HG03060 (cell line): ENCODE results near the gene FOSL2.

Source experiments
- ATAC-seq: cut with Tn5 transposase; IDR thresholded peaks from one replicate; pipeline ENCODE4 v1.9.1; 2021; ENCODE audit warnings: low read depth, moderate number of reproducible peaks; ENCODE audit not compliant: unreplicated experiment

FOSL2 gene

DNA sequence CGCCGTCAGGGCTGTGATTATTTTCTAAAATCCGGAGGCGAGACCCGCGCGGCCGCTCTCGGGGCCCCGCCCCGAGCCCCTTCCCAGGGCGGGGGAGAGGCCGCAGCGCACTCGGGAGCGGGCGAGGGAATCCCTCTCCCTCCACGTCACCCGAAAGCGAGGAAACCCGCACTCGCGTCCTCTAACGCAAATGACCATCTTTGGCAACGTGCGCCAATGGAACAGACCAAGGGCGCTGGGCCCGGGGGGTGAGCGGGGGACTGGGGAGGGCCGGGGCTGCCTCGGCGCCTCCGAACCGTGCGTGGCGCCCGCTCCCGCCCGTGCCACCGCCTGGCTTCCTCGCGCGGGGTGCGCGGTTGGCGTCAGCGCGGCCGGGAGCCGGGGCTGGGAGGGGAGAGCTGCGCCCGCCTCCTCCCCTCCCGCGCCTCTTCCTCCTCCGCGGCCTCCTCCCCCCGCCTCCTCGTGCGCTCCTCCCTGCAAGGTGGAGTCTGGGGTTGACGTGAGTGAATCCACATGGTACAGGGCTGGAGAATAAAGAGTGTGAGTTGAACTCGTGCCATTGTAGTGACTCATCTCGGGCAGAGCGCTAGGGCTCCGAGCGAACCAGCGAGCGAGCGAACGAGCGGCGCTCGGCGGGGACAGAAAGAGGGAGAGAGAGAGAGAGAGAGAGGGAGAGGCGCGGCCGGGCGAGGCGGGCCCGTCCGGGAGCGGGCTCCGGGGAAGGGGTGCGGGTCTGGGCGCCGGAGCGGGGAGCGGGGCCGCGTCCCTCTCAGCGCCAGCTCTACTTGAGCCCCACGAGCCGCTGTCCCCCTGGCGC lies at the start of gene FOSL2:
FOSL2 (plus strand) TSS at position 562 of the 817 bp plus-strand sequence. CDS start 863 bp downstream, outside the sequence.
- ATAC-seq, result peak; percentile 83

DNA sequence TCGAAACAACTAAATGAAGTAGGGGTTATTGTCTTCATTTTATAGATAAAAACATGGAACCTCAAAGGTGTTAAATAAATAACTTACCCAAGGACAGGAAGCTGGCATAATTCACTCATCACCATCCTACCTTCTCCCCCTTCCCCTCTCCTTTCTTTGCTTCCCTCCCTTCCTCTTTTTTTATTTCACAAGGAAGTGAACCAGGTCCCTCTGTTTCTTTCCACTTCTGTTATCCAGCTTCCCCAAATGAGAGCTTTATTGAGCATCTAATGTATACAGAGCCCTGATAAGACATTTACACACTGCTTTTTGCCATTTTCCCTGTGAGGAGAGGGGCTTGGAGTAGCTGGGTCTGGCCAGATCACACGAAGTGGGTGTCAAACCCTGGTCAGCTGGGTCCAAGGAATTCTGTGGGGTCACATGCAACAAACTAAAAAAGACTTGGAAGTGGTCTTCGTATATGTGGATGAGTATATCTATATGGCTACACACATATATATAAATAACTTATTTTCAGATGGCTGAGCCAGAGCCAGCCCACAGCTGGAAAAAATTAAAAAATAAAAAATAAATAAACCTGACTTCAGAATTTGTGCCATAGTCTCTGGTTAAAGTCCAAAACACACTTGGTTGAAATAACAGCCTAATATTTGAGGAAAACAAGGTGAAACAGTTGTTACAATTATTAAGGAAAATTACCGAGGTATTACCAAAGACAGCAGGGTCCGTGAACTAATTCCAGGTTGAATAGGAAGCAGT lies 49.3 kb upstream of the FOSL2 start:
- ATAC-seq, result no peak

DNA sequence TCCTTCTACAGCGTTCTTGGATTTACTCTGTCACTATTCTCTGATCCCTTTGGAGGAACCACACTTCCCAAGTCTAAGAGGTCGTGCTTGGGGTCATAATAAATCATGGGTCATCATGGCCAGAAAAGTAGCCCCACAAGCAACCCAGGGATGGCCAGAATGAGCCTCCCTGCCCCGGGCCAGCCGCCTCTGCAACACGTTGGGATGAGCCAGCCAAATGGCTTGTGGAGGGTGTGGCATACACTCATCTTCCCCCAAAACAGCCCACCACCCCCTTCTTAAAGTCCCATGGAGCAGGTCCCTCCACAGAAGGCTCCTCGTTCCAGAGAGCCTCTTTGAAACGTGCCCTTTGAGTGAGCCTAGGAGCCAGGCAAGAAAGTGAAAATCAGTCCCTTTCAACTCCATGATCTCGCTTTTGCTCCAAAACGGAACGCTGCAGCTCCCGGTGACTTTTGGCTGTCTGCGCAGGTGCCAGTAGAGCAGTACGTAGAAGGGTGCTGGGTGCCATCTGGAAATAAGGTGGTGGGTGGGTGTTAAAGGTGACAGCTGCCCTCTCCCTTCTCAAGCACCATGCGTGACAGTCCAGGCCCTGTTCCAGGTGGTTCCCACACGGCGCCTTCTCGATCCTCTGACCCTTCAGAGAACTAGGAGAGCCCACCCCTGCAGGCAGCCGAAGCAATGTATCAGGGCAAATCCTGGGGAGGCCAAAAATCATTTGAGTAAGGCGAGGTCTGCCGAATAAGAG lies 48.5 kb upstream of the FOSL2 start:
- no peak for ATAC-seq

DNA sequence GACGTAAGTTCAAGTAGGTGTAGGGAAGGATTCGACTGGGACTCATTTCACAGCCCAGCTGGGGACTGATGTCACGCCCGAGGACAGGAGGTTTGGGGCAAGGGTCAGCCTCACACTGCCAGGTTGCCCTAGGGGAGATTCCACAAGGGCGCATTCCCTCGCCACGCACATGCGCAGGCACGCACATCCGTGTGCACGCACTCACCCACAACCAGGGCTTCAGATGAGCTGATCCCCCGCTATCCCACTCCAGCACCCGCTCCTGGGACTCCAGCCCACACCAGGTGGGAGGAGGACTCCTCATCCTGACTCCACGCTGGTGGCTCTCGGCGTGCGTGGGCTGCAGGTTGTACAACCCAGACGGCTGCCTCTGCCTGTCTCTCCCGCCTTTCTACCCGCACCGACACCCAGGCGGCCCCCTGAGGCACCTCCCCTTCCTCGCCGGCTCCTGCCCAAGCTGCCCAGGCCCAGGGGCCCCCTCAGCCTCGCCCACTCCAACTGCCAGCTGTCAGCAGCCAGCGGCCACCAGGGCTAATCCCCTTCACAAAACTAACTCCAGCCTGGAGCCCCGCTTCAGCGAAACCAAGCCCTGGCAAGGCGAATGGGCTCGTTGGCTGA lies 47.8 kb upstream of the FOSL2 start:
- ATAC-seq, result no peak

DNA sequence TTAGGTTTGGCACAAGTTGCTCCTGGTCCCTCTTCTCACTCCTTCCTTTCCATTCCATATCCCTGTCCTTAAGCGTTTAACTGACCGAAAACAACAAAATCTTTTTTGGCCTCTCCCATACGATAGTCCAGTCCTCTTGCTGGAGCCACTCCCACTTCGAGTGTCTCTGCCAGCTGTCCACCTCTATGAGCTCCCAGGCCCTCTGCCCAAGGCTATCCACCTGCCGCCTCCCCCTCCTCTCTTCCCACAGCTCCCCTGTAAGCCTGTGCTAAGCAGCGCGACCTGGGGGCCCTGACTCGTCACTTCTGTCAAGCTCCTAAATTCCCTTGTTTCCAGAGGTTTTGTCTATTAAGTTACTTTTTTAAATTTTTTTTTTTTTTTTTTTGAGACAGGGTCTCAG lies 47.0 kb upstream of the FOSL2 start:
- no peak for ATAC-seq

DNA sequence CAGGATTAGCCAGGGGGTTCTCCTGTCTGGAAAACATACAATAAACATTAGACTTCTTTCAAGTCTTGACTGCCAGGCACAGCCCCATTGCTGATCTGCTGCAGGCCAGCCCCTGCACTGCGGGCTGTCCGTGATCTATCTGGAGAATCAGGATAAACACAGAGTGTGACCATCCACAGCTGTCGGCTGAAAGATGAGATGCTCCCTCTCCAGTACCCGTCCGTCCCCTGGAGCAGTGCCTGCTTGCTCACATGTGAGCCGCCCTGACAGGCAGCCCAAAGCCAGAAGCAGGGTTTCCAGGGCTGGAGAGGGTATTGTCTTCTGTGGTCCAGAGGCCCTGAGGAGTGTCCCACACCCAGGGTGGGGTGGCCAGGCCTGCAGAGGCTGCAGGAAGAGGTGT lies 46.1 kb upstream of the FOSL2 start:
- no peak for ATAC-seq

DNA sequence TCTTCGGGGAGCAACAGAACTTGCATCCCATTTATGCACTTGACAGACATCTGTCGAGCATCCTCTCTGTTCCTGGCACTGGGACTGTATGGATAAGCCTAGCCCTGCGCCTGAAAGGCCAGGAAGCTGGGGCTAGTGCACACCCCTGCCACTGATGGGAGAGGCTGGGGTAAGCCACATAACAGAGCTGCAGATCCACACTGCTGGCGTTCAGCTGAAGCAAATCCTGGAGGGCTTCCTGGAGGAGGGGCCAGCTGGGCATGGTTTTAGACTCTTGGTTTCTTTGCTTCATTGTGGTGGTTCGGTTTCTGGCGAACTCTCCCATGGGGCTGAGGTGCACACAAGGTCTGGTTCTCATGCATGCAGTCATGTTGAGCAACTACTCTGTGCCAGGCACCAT lies 45.5 kb upstream of the FOSL2 start:
- ATAC-seq, result no peak

DNA sequence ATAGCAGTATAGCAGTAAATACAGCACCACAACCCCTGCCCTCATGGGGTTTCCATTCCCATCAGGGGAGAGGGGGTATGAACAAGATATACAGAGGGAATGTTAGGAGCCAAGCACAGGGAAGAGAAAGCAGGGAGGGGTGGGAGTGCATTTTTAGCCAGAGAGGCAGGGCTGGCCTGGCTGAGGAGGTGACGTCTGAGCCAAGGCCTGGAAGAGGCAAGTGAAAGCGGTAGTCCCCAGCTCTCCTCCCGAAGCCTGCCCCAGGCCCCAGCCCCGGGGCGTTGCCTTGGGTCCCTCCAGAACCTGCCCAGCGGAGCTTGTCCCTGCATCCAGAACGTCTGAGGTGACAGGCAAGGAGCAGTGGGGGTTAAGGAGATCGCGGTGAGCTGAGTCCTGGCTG lies 45.1 kb upstream of the FOSL2 start:
- ATAC-seq, result no peak

DNA sequence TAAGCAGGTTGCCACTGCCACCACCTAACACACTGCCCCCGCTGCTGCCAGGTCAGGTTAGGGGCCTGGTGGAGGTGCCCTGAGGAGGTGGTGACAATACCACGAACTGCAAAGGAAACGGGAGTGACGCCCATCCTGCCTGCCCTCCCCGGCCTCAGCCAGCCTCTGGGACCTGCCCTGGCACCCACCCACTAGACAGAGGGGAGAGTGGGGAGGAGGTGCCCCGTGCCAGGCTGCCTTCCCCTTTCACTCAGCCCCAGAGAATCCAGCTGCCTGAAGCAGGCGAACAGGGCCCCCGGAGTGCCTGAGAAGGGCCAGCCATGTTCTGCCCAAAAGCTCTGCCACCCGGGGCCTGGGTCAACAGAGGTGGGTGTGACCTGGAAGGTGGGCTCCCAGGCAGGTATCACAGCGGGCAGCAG lies 44.5 kb upstream of the FOSL2 start:
- ATAC-seq, result no peak

DNA sequence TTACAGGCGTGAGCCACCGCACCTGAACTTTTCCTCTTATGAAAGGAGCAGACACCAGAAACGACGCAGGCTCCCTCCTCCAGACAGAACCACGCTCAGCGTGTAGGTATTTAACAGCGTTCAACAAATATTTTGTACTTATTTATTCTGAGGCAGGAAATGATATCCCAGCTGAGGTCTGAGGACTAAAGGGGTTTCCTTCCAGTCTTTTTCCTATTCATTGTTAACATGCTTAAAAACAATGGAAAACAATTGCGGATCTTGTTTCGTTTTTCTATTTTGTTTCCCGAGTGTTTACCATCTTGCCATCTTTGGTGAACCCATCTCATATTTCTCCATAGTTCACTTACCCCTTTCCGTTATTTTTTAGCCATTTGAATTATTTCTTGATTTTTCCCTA lies 43.7 kb upstream of the FOSL2 start:
- no peak for ATAC-seq

DNA sequence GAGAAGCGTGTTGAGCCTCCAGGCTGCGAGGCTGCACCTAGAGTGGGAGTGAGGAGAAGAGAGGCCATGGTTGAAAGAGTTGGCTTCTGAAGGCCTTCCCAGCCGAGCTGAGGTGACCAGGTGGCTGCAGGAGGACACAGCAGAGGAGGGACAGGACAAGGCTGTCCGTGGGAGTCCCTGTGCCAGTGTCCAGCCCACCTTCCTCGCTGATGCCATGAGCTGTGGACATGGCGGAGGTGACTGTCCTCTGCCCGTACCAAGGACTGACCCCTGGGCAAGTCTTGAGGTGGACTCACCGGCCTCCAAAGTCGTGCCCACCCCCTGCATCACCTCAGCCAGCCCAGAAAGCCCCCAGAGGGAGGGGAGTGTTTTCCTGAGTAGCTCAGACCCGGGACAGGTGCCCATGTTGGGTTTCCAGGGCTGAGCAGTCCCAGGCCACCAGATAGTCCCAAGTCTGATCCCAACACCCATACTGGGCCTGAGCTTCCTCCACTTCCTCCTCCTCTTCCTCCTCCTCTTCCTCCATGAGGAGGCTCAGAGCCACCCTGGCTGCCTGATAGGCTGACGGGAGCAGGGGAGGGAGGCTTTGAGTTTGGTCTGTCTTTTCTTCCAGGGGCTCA lies 43.0 kb upstream of the FOSL2 start:
- no peak for ATAC-seq

DNA sequence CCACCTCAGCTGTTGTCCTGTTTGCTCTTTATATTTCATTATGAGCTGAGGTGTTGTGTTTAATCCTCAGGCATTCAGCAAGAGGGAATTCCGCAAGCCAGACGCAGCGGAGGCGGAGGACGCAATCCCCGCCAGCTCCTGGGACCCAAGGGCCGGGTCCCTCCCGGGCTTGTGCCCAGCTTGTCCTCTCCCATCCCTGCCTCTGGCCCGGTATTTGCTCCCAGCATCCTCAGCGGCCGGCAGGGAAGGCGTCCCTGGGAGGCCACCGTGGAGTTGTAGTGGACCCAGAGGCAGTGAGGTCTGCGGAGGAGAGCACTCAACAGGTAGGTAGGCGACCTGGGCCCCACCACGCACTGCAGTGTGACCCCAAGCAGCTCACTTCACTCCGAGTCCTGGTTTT lies 42.5 kb upstream of the FOSL2 start:
- no peak for ATAC-seq

DNA sequence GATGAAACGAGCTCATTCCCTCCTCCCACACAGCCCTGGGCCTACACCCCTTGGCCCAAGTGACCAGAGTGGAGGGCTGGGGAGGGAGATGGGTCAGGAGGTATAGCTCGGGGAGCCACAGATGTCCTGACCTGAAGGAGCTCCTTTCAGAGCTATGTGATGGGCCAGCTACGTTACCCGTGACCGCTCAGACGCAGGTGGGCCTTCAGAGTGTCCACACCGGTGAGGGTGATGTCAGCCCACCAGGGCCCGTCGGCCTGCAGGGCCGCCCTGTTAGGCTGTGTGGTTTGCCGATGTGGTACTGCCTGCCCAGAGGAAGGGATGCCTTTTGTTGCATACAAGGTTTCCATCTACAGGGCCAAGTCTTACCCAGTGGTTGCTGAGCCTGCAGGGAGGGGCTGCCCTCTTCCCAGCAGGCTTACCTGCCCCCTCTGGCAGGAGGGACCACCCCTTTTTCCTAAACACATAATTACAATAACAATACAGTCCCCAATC lies 41.8 kb upstream of the FOSL2 start:
- ATAC-seq, result no peak

DNA sequence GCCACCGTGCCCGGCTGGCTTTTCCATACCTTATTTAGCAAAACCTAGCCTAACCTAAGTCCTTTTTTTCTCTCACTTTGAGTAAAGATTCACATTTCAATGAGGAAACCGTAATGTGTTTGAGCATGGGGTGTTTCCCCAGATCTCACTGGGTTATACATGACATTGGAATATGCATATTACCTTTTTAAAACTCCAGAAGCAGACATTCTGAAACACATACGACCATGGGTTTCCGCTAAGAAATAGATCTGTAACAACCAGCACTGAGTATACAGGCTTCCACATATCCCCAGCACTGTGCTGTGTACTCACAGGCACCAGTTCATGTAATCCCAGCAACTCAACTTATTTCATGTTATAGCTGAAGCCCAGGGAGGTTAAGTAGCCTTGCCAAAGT lies 41.0 kb upstream of the FOSL2 start:
- ATAC-seq, result no peak

DNA sequence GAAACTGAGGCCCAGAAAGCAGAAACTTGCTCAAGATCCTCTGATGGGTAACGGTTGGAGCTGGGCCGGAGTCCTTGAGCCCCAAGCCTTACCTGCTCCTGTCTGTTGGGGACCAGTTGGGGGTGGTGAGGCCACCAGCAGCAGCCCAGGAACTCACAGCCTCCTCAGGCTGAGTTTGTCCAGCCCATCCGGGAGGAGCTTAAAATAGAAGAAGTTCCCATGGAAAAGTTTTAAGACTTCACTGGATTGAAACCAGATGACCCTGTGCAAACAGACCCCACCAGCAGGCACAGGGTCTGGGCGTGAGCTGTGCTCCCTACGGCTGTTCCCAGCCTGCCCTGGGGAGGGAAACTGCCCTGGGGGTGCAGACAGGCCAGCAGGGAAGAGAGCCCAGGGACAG lies 40.6 kb upstream of the FOSL2 start:
- no peak for ATAC-seq

DNA sequence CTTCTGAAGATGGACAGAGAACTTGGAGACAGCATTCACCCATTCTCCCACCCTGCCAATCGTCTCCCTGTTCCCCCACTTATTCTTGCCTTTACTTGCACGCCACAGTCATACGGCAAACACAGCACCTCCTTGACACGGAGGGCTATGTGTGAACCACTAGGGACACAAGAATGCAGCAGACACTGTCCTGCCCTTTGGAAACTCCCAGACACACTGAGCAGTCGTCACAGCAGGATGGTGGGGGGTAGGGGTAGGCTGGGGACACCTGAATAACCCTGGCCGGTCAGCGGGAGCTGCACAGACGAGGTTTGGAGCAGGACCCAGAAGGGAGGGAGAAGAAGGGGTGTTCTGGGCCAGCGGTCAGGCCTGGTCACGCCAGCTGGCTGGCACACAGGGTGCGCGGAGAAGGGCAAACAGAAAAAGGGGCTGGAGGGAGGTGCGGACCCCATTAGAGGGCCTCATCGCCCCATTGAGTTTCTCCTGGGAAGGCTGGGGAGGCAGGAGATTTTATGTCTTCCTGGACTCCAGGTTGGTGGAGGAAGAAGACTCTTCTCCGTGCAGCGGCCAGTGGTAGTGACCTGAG lies 40.0 kb upstream of the FOSL2 start:
- no peak for ATAC-seq

DNA sequence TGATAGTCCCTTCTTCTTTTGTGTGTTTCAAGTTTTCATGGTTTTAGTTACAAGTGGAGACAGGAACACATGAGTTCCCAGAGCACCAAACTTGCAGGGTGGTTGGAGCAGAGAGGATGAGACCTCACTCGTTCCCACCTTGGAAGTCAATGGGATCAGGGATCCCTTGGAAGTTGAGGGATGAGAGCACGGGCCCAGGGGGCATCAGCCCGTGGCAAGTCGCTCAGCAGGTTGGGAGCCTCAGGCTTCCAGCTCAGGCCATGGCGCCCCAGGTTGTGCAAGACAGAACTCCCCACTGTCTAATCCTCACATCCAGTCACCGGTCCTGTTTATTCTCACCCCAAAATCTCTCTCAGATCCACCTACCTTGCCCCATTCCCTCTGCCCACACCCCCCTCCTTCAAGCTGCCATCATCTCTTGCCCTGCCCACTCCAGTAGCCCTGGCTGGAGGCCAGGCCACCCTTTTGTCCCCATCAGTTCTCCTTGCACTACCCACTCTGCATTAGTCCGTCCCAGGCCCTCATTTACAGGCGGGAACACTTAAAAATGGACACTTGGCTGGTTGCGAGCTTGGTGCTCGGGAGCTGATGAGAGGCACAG lies 37.6 kb upstream of the FOSL2 start:
- no peak for ATAC-seq

DNA sequence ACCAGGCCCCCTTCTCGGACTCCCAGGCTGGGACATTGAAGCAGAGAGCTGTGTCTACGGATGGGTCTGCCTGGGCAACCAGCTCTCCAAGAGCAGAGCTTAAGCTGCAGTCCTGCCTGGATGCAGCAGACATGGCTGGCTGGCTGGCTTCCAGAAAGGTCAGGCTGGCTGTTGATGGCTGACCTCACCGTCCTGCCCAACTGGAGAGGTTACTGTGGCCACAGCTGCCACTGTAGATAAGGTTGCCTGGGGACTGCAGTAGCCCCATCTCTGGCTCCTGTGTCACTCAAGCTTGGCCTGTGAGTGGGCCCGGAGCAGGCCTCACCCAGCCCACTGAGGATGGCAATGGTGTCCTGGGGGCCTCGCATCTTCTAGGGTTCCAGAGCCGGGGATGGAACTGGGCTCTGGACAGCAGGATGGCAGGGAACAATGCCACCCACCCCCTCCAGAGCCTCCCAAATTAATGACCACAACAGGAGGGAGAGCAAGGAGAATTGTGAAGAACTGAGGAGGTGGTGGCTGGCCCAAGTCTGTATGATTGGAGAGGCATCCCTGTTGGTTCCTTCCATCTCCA lies 37.0 kb upstream of the FOSL2 start:
- no peak for ATAC-seq
